OCI-LY7 (cell line): ENCODE data around the gene CEP76. TPM values are rescaled to one million over a fixed set of nuclear protein-coding genes. Genes with fewer than 3 reads are reported as not detected.

Source experiments
- Bru-seq: library from RNA; stranded (reverse); fragments of 400-500 nt; gene quantifications from one replicate; lab custom pipeline; 2021; lab: Mats Ljungman, UMichigan
- BruChase-seq, 2 experiments: library from RNA; stranded (reverse); fragments of 400-500 nt; gene quantifications; one replicate each; lab custom pipeline; 2021; lab: Mats Ljungman, UMichigan
- BruUV-seq: library from RNA; stranded (reverse); fragments of 400-500 nt; replicated peaks from 2 replicates; lab custom pipeline; 2021; lab: Mats Ljungman, UMichigan
- CTCF ChIA-PET: fragments of 300-600 bp; sonication (Branson Sonifier 250); formaldehyde crosslinking; loops from one replicate; lab custom pipeline; 2022; ENCODE audit warnings: antibody characterized with exemption; ENCODE audit not compliant: unreplicated experiment; lab: Charles Lee
- POLR2A ChIA-PET: fragments of 300-600 bp; sonication (Branson Sonifier 250); formaldehyde crosslinking; loops from one replicate; lab custom pipeline; 2022; ENCODE audit warnings: antibody characterized with exemption; lab: Charles Lee
- DNase-seq: peaks from one replicate; pipeline ENCODE4 v3.0.0-alpha.2; 2015; ENCODE audit warnings: low spot score
- H2AFZ ChIP-seq: fragments of 200-600 bp; sonication (generic), shearing (Covaris generic); 2 replicates; pipeline ENCODE4 v1.6.1; 2014; ENCODE audit warnings: mild to moderate bottlenecking, antibody characterized with exemption, low read length, moderate library complexity
- H3K27ac ChIP-seq: fragments of 200-600 bp; sonication (generic); 2 replicates; pipeline ENCODE4 v1.5.1; 2014; ENCODE audit warnings: mixed run types, low read depth, mild to moderate bottlenecking, moderate library complexity, low read length, inconsistent platforms; ENCODE audit not compliant: poor library complexity, severe bottlenecking
- H3K36me3 ChIP-seq: fragments of 200-600 bp; sonication (generic); 2 replicates; pipeline ENCODE4 v1.6.1; 2014; ENCODE audit warnings: mild to moderate bottlenecking, antibody characterized with exemption, low read length, moderate library complexity, mixed read lengths; ENCODE audit not compliant: insufficient read depth
- H3K4me1 ChIP-seq: fragments of 200-600 bp; sonication (generic); 2 replicates; pipeline ENCODE4 v1.5.1; 2014; ENCODE audit warnings: mild to moderate bottlenecking, low read length; ENCODE audit not compliant: insufficient read depth, poor library complexity, severe bottlenecking
- H3K4me2 ChIP-seq: fragments of 200-600 bp; sonication (generic); 2 replicates; pipeline ENCODE4 v1.6.1; 2014; ENCODE audit warnings: mild to moderate bottlenecking, low read length
- H3K4me3 ChIP-seq: fragments of 200-600 bp; sonication (generic); 2 replicates; pipeline ENCODE4 v1.5.1; 2014; ENCODE audit warnings: mild to moderate bottlenecking, low read depth, low read length; ENCODE audit not compliant: poor library complexity, severe bottlenecking
- H3K79me2 ChIP-seq: fragments of 200-600 bp; sonication (generic); 2 replicates; pipeline ENCODE4 v1.6.1; 2016; ENCODE audit warnings: low read depth, mild to moderate bottlenecking, low read length, moderate library complexity, mixed read lengths; ENCODE audit not compliant: insufficient read depth
- H3K9me2 ChIP-seq: fragments of 200-600 bp; sonication (generic); 2 replicates; pipeline ENCODE4 v1.6.1; 2016; ENCODE audit warnings: mild to moderate bottlenecking, low read length, mixed read lengths; ENCODE audit not compliant: insufficient read depth
- H3K9me3 ChIP-seq: fragments of 200-600 bp; sonication (generic); 2 replicates; pipeline ENCODE4 v1.6.1; 2014; ENCODE audit warnings: mild to moderate bottlenecking, mixed run types, low read length, mixed read lengths
- H4K20me1 ChIP-seq: fragments of 200-600 bp; sonication (generic); 2 replicates; pipeline ENCODE4 v1.6.1; 2014; ENCODE audit warnings: mild to moderate bottlenecking, antibody characterized with exemption, low read length, moderate library complexity, mixed read lengths; ENCODE audit not compliant: insufficient read depth
- CTCF ChIP-seq: fragments of 200-600 bp; sonication (generic); conservative IDR thresholded peaks from 2 replicates; pipeline ENCODE4 v1.5.1; 2014; ENCODE audit warnings: mild to moderate bottlenecking, antibody characterized with exemption, low read length, moderate library complexity, mixed read lengths
- EZH2phosphoT487 ChIP-seq: fragments of 200-600 bp; sonication (generic); IDR thresholded peaks from 2 replicates; pipeline ENCODE4 v1.6.1; 2018; ENCODE audit warnings: low read depth, borderline replicate concordance, mild to moderate bottlenecking, mixed run types, antibody characterized with exemption, low read length, moderate library complexity, mixed read lengths
- intact Hi-C: fragments of 100-400 bp; cut with micrococcal nuclease; formaldehyde crosslinking; loops from one replicate; pipeline ENCODE4 v1.10.0; 2022; ENCODE audit not compliant: unreplicated experiment
- long read RNA-seq: library from polyadenylated mRNA; stranded (forward); transcript quantifications from one replicate; pipeline ENCODE4 v2.0.0, GENCODE V29; 2022
- total RNA-seq, 2 experiments: library from RNA; depleted of rRNA in 1 of 2; stranded (reverse); fragments of >200 nt in 1 of 2; shearing (Covaris generic) in 1 of 2; gene quantifications; 2 replicates each; pipeline ENCODE4 v1.2.3, GENCODE V29; 2014 to 2022

The CEP76 gene
- total RNA-seq (2014; rRNA removed; shearing (Covaris generic)) (22.1 and 23.7 TPM in 2 replicates), total RNA-seq (2022) (13.7 and 14.1 TPM in 2 replicates), Bru-seq, nascent RNA (percentile 67 among the genes with signal in this experiment), BruChase-seq, experiment 1, labeled RNA remaining after a 6-hour chase (percentile 56 among the genes with signal in this experiment), BruChase-seq, experiment 2, labeled RNA remaining after a 2-hour chase (percentile 62 among the genes with signal in this experiment)
- long read RNA-seq, transcript CEP76-201 (12 exons, 2,939 nt): major isoform, 14 of 31 reads
- long read RNA-seq, partial matches to known transcripts: 7 of 31 reads
- long read RNA-seq, other reads (novel, unspliced or antisense): 9 of 31 reads

- no TSS peak for BruUV-seq
- TF ChIP-seq CTCF (no peak), EZH2phosphoT487 (no peak)
- H3K4me1 ChIP-seq: peaks cover 34% of the 10 kb centered on the region
- ChIA-PET POLR2A (interaction anchor here (0.6 to 1.9 kb wide), 7 partner anchors 11 to 1687 kb away, joined by 3 to 5 read pairs (median 3); partner anchors contain the start of gene CEP192), CTCF (no interaction called here)
- H3K79me2 ChIP-seq: peaks cover 71% of the 10 kb centered on the region
- DNase-seq: peak; percentile 92
- no peaks in the 10 kb centered on the region for H3K9me2 ChIP-seq
- H3K4me2 ChIP-seq: peak within 1 kb of the TSS; percentile 99
- H4K20me1 ChIP-seq: peaks cover 15% of the 10 kb centered on the region; the same call in 1 of the 2 replicates
- no peaks in the 10 kb centered on the region for H3K9me3 ChIP-seq
- H3K27ac ChIP-seq: peak within 1 kb of the TSS; percentile 79
- H2AFZ ChIP-seq: peak within 1 kb of the TSS; percentile 77
- H3K36me3 ChIP-seq: peaks cover 63% of the 10 kb centered on the region
- H3K4me3 ChIP-seq: peak within 1 kb of the TSS; percentile 92
- intact Hi-C loops: loop anchor here (1.0 kb wide), 2 partner anchors 245 to 295 kb away; partner anchors contain the start of gene PRELID3A
These were observed at the start of gene CEP76, which contains the start of gene PSMG2 for GRCh38 chr18:12702221-12703095. Gene CEP76, minus strand, starts transcription at chr18:12702723. Its CDS starts 175 bp downstream, at chr18:12702548. Gene PSMG2, plus strand, starts transcription at chr18:12703042. Its CDS starts 66 bp downstream, at chr18:12703108.

DNA sequence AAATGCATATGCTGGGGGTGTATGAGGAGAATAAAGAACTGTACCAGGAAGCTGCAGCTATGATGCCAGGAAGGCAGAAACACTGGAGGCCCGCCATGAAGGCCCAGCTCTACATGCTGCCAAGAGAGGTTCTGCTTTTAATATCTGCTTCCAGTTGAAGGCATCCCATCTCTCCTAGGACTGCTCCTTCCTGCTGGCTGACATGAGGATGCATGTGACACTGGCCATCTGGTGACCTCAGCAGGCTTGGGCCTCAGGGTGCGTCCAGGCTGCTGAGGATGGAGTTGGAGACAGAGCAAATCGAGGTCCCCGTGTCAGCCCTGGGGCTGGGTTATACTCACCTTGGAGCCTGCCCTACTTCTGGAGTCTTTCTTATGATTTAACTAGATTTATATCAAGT lies 49.4 kb upstream of the CEP76 start:
- CTCF ChIA-PET: no interaction called here
- Histone ChIP-seq H3K4me1 (peaks cover 31% of the 10 kb centered on the region), H3K27ac (no peak overlapping the region), H3K36me3 (no peaks in the 10 kb centered on the region), H2AFZ (no peak overlapping the region), H3K9me2 (no peaks in the 10 kb centered on the region), H3K4me2 (no peak overlapping the region), H3K9me3 (no peaks in the 10 kb centered on the region), H3K79me2 (no peaks in the 10 kb centered on the region), H4K20me1 (no peaks in the 10 kb centered on the region), H3K4me3 (no peak overlapping the region)
- DNase-seq: no peak
- POLR2A ChIA-PET: interaction anchor here (1.0 to 1.3 kb wide), 2 partner anchors 10 kb away, joined by 3 to 4 read pairs; no protein-coding TSS in a partner anchor
- no peak for TF ChIP-seq EZH2phosphoT487
- no peak for TF ChIP-seq CTCF
- BruUV-seq: no TSS peak
- intact Hi-C loops: loop anchor here (5.0 kb wide), 1 partner anchor 85 kb away; no protein-coding TSS in a partner anchor
